Measurements from ENCODE around the gene NCAPG2.

Gene NCAPG2

DNA sequence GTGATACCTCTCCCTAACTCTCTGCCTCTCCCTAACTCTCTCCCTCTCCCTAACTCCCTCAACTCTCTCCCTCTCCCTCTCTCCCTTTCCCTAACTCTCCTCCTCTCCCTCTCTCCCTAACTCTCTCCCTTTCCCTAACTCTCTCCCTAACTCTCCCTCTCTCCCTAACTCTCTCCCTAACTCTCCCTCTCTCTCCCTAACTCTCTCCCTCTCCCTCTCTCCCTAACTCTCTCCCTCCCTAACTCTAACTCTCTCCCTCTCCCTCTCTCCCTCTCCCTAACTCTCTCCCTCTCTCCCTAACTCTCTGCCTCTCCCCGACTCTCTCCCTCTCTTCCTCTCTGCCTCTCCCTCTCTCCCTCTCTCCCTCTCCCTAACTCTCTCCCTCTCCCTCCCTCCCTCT lies 115.0 kb downstream of the NCAPG2 start:
- no peak overlapping the region for H3K4me3 ChIP-seq (ENCODE audit: low read length)
- no peak for DNase-seq (ENCODE audit: low read depth)
- no peak for TF ChIP-seq CTCF (conservative IDR thresholded peaks at IDR 0.05; ENCODE audit: low read length)

GRCh38 chr7:158588878-158589442 lies 115.6 kb downstream of the NCAPG2 start:
- no peak for DNase-seq (ENCODE audit: low read depth)
- no peak overlapping the region for H3K4me3 ChIP-seq (ENCODE audit: low read length)
- no peak for TF ChIP-seq CTCF (conservative IDR thresholded peaks at IDR 0.05; ENCODE audit: low read length)

DNA sequence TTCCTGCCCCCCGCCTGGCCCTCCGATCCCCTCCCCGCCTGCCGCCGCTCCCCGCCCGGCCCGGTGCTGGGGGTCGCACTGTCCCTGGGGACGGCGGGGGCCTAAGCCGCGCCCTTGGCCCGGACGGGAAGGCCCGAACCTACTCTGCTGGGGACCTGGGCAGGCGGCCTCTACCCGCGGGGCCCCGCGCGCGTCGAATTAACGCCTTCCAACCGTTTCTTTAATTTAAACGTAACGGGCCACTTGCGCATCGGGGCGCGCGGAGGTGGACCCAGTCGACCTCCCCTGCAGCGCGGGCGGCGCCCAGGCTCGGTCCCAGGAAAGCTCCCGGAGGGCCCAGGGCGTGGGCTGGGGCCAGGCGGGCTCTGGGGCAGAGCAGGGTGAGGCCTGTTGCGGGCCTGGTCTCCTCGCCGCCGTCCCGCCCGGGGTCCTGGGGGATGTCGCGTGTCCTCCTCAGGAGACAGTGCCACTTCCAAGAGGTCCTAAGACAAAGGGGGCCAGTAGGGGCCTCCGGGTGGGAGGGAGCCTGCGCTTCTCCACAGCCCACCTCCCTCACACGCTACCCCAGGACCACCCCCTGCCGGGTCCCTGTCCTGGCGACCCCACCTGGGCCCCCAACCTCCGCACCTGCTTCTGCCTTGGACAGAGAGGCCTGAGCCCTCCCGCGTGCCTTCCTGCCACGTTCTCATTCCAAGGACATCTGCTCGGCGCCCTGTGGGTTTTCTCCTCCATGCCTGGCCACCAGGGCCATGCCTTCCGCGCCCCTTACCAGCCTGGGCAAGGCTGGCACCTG lies 116.3 kb downstream of the NCAPG2 start:
- peak overlapping the region; percentile 16; the same call in 1 of the 2 replicates for H3K4me3 ChIP-seq (ENCODE audit: low read length)
- no peak for TF ChIP-seq CTCF (conservative IDR thresholded peaks at IDR 0.05; ENCODE audit: low read length)
- DNase-seq (ENCODE audit: low read depth), result no peak

DNA sequence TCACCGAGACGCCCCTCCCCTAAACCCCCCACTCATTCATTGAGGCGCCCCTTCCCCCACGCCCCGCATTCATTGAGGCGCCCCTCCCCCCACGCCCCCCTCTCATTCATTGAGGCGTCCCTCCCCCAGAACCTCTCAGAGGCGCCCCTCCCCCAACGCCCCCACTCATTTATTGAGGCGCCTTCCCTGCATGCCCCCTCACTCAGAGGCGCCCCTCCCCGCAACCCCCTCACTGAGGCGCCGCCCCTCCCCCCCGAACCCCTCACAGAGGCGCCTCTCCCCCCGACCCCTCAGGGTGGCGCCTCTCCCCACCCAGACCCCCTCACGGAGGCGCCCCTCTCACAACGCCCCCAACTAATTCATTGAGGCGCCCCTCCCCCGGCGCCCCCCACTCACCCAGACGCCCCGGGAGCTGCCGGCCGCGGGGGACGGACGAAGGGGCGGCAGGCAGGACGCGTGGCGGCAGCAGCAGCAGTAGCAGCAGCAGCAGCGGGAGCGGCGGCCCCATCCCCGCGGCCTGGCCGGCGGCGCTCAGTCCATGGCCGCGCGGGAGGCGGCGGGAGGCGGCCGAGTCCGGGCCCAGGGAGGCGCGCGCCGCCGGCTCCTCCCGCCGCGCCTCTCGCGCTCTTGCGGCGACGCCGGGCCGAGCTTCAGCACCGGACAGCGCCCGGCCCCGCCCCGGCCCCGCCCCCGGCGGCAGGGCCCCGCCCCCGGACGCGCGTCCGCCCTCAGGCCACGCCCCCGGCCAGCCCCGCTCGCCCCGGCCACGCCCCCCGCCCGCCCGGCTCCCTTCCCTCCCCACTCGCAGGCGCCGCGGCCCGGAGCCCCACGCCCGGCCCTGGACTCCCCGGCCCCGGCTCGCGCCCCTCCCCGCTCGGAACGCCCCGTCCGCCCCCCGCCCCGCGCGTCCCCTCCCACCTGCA lies 117.2 kb downstream of the NCAPG2 start, which contains the start of gene PTPRN2:
Gene PTPRN2, minus strand, starts transcription at position 662 of the 923 bp plus-strand sequence.
- TF ChIP-seq CTCF (conservative IDR thresholded peaks at IDR 0.05; ENCODE audit: low read length), result no peak
- DNase-seq (ENCODE audit: low read depth), result peak; percentile 30
- peak within 1 kb of the TSS; percentile 16; the same call in 1 of the 2 replicates for H3K4me3 ChIP-seq (ENCODE audit: low read length)

- no peak for DNase-seq (ENCODE audit: low read depth)
- TF ChIP-seq CTCF (conservative IDR thresholded peaks at IDR 0.05; ENCODE audit: low read length), result no peak
- no peak overlapping the region for H3K4me3 ChIP-seq (ENCODE audit: low read length)
Measured at GRCh38 chr7:158586499-158587161, 118.0 kb downstream of the NCAPG2 start.

- no peak overlapping the region for H3K4me3 ChIP-seq (ENCODE audit: low read length)
Measured at GRCh38 chr7:158585721-158586498, 118.7 kb downstream of the NCAPG2 start.

More at GRCh38 chr7:158585721-158586498, 118.7 kb downstream of the NCAPG2 start:
- DNase-seq (ENCODE audit: low read depth), result no peak
- TF ChIP-seq CTCF (conservative IDR thresholded peaks at IDR 0.05; ENCODE audit: low read length), result no peak
